Measurements from ENCODE around the gene TMEM126A. TPM values are rescaled to one million over a fixed set of nuclear protein-coding genes. Genes with fewer than 3 reads are reported as not detected.

TMEM126A gene
- total RNA-seq, 6 experiments from 2014 or later, result 13.4 to 22.9 (median 17.7) TPM

DNA sequence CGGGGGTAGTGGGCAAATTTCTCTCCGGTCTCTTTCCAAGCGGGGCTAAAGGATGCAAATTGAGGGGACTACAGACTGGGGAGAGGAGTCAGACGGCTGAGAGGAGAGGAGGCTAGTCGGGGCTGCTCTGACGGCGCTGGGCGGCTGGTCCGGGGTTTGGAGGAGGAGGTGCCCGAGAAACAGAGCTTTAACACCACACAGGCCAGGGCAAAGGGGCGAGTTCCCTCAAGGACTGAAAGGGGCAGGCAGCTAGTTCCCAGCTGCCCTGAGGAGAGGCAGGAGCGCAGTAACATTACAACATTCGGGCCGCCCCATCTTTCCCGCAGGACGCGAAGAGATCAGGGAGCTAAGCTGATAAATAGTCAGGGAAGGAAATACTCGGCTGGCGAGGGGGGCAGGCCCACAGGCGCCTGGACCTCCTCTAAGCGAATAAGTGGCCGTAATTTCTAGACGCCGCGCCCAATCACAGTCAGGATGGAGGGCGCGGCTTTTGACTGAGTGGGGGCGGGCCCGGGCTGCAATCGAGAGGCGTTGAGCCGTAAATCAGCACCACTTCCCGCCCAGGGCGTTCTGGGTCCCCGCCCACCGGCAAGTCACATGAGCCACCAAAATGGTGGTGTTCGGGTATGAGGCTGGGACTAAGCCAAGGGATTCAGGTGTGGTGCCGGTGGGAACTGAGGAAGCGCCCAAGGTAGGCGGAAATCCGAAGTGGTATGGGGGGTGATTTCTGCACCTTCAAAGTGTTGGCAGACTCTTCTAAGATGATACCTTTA is 19.6 kb upstream of the TMEM126A start, which contains the start of gene TMEM126B:
Gene TMEM126B, plus strand, starts transcription at position 596 of the 773 bp plus-strand sequence. Its CDS starts 15 bp downstream, at position 611.
- TF ChIP-seq CTCF (IDR thresholded peaks at IDR 0.05) (no peak), POLR2A (IDR thresholded peaks at IDR 0.05) (peak; percentile 84)
- peaks cover 0 to 20% (median 0%) of the 10 kb centered on the region in 4 donors for H3K4me1 ChIP-seq
- H3K9me3 ChIP-seq, result no peaks in the 10 kb centered on the region
- 0% methylated on average over 40 of the region's 41 CpGs for WGBS (ENCODE audit: insufficient coverage, low coverage, low lambda C conversion rate, missing lambda C conversion rate)
- ATAC-seq (peak; percentile 97 to 100 (median 98)), DNase-seq (peak; percentile 98)
- no peaks in the 10 kb centered on the region for H3K27me3 ChIP-seq
- H3K27ac ChIP-seq, result peak within 1 kb of the TSS; percentile 78 to 84 (median 82)
- intact Hi-C loops (cut with DNase I), result no loop called here
- peak within 1 kb of the TSS; percentile 63 to 75 (median 66) for H3K4me3 ChIP-seq
- no peaks in the 10 kb centered on the region for H3K36me3 ChIP-seq

DNA sequence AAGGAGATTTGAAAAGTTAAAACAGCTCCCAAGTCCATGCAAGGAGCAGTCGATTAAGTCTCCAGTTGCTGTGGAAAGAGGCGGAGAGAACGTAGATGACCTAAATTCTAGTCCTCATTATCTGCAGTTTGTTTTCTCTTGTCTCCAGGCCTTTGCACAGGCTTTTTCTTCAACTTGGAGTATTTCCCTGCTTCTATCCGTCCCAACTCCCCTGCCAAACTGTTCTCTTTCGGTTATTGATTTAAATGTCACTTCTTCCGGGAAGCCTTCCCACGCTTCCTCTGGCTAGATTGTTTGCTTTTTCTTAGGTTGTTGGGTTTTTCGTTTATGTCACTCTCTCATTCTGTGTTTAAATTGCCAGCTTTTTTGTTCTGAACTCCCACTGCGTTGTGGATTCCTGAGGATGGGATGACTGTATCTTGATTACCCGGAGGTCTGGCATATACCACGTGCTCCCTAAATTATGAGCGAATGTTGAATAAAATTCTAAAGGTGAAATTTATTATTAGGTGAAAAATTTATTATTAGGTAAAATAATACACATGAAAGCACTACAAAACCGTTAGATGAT is 18.9 kb upstream of the TMEM126A start:
- Histone ChIP-seq H3K4me3 (peak overlapping the region; percentile 63 to 75 (median 66)), H3K9me3 (no peaks in the 10 kb centered on the region), H3K36me3 (no peaks in the 10 kb centered on the region), H3K27ac (peak overlapping the region; percentile 52 to 82 (median 72)), H3K27me3 (no peaks in the 10 kb centered on the region), H3K4me1 (peaks cover 0 to 20% (median 0%) of the 10 kb centered on the region in 4 donors)
- ATAC-seq, result peak; percentile 16 to 31 (median 26)
- intact Hi-C loops (cut with DNase I), result no loop called here
- 1% methylated on average over 13 of the region's 13 CpGs for WGBS (ENCODE audit: insufficient coverage, low coverage, low lambda C conversion rate, missing lambda C conversion rate)
- DNase-seq, result no peak
- TF ChIP-seq CTCF (IDR thresholded peaks at IDR 0.05) (no peak), POLR2A (IDR thresholded peaks at IDR 0.05) (no peak)

GRCh38 chr11:85634747-85635146 is 13.0 kb upstream of the TMEM126A start:
- Histone ChIP-seq H3K4me3 (no peak overlapping the region), H3K27ac (no peak overlapping the region), H3K36me3 (peaks cover 0 to 23% (median 3%) of the 10 kb centered on the region in 4 donors), H3K27me3 (no peaks in the 10 kb centered on the region), H3K9me3 (no peaks in the 10 kb centered on the region), H3K4me1 (peaks cover 0 to 4% (median 0%) of the 10 kb centered on the region in 4 donors)
- no peak for TF ChIP-seq POLR2A (IDR thresholded peaks at IDR 0.05)
- no peak for TF ChIP-seq CTCF (IDR thresholded peaks at IDR 0.05)
- intact Hi-C loops (cut with DNase I), result no loop called here
- WGBS (ENCODE audit: insufficient coverage, low coverage, low lambda C conversion rate, missing lambda C conversion rate), result 52% methylated on average over 3 of the region's 3 CpGs
- DNase-seq, result no peak
- ATAC-seq, result no peak

DNA sequence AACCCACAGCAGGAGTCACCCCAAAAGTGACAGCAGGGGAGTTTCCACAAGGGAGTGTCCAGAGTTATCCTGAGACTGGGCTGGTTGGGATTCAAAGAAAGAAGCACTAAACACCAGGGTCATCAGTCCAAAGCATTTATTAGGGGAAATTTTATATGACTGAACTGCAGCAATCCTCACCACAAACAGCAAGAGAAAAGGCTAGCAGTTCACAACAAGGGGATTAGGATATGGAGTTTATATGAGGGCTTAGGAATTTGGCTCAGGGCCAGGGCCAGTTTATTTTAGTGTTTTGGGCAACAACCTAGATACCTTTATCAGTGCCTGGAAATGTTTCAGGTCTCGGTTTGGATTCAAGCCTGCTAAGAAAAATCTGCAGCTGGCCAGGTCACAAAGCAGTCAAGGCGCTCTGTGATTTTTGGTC is 4.6 kb upstream of the TMEM126A start:
- H3K4me3 ChIP-seq, result no peak overlapping the region
- H3K9me3 ChIP-seq, result no peaks in the 10 kb centered on the region
- ATAC-seq, result no peak
- peaks cover 0 to under 1% (median 0%) of the 10 kb centered on the region in 4 donors for H3K4me1 ChIP-seq
- no peak for TF ChIP-seq POLR2A (IDR thresholded peaks at IDR 0.05)
- TF ChIP-seq CTCF (IDR thresholded peaks at IDR 0.05), result no peak
- no peaks in the 10 kb centered on the region for H3K27me3 ChIP-seq
- intact Hi-C loops (cut with DNase I), result no loop called here
- 20% methylated on average over 2 of the region's 2 CpGs for WGBS (ENCODE audit: insufficient coverage, low coverage, low lambda C conversion rate, missing lambda C conversion rate)
- no peak overlapping the region for H3K27ac ChIP-seq
- DNase-seq, result no peak
- no peaks in the 10 kb centered on the region for H3K36me3 ChIP-seq
